ENCODE data around the gene SMIM31.

DNA sequence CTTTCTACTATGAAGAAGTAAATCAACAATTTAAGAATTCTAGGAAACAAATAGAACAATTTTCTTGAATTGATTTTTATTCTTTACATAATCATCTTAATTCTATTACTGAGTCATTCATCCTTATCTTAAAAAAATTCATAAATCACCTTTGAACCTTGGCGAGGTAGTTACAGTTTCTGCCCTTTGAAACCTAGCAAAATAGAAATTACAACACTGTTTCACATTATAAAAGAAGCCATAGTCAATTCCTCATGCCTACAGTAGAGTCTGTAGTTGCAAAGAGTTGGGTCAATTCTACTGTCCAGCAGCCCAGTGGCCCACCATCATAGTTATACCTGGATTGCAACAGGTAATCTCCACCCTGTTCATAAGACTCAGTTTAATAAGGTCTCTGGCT, 7.3 kb downstream of the SMIM31 start:
- TF ChIP-seq, protein P1, sequence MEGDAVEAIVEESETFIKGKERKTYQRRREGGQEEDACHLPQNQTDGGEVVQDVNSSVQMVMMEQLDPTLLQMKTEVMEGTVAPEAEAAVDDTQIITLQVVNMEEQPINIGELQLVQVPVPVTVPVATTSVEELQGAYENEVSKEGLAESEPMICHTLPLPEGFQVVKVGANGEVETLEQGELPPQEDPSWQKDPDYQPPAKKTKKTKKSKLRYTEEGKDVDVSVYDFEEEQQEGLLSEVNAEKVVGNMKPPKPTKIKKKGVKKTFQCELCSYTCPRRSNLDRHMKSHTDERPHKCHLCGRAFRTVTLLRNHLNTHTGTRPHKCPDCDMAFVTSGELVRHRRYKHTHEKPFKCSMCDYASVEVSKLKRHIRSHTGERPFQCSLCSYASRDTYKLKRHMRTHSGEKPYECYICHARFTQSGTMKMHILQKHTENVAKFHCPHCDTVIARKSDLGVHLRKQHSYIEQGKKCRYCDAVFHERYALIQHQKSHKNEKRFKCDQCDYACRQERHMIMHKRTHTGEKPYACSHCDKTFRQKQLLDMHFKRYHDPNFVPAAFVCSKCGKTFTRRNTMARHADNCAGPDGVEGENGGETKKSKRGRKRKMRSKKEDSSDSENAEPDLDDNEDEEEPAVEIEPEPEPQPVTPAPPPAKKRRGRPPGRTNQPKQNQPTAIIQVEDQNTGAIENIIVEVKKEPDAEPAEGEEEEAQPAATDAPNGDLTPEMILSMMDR (IDR thresholded peaks at IDR 0.05): no peak
- no peak for TF ChIP-seq POLR2A (IDR thresholded peaks at IDR 0.05)
